ENCODE results near the gene SLC28A3. TPM values are rescaled to one million over a fixed set of nuclear protein-coding genes. Genes with fewer than 3 reads are reported as not detected.

The SLC28A3 gene
- total and polyA plus RNA-seq, 2 donors from 2014 or later, result 1.0 TPM; not detected in 1

GRCh38 chr9:84315278-84315877 is 25.2 kb downstream of the SLC28A3 start:
- H3K4me1 ChIP-seq (ENCODE audit: control insufficient read depth in 2 of 3, insufficient read depth in 2 of 3, low read depth in 1 of 3, low read length in 3 of 3), result no peaks in the 10 kb centered on the region
- no peaks in the 10 kb centered on the region for H3K9me3 ChIP-seq (ENCODE audit: control insufficient read depth in 2 of 3, insufficient read depth in 1 of 3, low read length in 3 of 3)
- H3K4me3 ChIP-seq (ENCODE audit: low read length in 3 of 3), result no peak overlapping the region
- no peaks in the 10 kb centered on the region for H3K27me3 ChIP-seq (ENCODE audit: control insufficient read depth, insufficient read depth, low read length)
- no peak overlapping the region for H3K27ac ChIP-seq (ENCODE audit: low read depth in 2 of 2, low read length in 2 of 2)
- TF ChIP-seq, protein P1, sequence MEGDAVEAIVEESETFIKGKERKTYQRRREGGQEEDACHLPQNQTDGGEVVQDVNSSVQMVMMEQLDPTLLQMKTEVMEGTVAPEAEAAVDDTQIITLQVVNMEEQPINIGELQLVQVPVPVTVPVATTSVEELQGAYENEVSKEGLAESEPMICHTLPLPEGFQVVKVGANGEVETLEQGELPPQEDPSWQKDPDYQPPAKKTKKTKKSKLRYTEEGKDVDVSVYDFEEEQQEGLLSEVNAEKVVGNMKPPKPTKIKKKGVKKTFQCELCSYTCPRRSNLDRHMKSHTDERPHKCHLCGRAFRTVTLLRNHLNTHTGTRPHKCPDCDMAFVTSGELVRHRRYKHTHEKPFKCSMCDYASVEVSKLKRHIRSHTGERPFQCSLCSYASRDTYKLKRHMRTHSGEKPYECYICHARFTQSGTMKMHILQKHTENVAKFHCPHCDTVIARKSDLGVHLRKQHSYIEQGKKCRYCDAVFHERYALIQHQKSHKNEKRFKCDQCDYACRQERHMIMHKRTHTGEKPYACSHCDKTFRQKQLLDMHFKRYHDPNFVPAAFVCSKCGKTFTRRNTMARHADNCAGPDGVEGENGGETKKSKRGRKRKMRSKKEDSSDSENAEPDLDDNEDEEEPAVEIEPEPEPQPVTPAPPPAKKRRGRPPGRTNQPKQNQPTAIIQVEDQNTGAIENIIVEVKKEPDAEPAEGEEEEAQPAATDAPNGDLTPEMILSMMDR (IDR thresholded peaks at IDR 0.05; ENCODE audit: borderline replicate concordance, extremely low read depth, insufficient read depth), result peak; percentile 72
- FAIRE-seq (no peak), DNase-seq (peak in 4 of 5 donors; percentile 54 to 89 (median 68))
- intact Hi-C loops (cut with DNase I), result no loop called here
- no peak overlapping the region for H3K9ac ChIP-seq (ENCODE audit: low read length in 3 of 3)
- no peaks in the 10 kb centered on the region for H3K36me3 ChIP-seq (ENCODE audit: control insufficient read depth in 2 of 3, insufficient read depth in 3 of 3, low read length in 3 of 3)

GRCh38 chr9:84314306-84314705 is 26.3 kb downstream of the SLC28A3 start:
- H3K9ac ChIP-seq (ENCODE audit: low read length in 3 of 3), result no peak overlapping the region
- DNase-seq, result no peak
- no peak for FAIRE-seq
- H3K4me3 ChIP-seq (ENCODE audit: low read length in 3 of 3), result no peak overlapping the region
- TF ChIP-seq, protein P1 (IDR thresholded peaks at IDR 0.05; ENCODE audit: borderline replicate concordance, extremely low read depth, insufficient read depth), result no peak
- H3K36me3 ChIP-seq (ENCODE audit: control insufficient read depth in 2 of 3, insufficient read depth in 3 of 3, low read length in 3 of 3), result no peaks in the 10 kb centered on the region
- H3K4me1 ChIP-seq (ENCODE audit: control insufficient read depth in 2 of 3, insufficient read depth in 2 of 3, low read depth in 1 of 3, low read length in 3 of 3), result no peaks in the 10 kb centered on the region
- H3K9me3 ChIP-seq (ENCODE audit: control insufficient read depth in 2 of 3, insufficient read depth in 1 of 3, low read length in 3 of 3), result no peaks in the 10 kb centered on the region
- H3K27ac ChIP-seq (ENCODE audit: low read depth in 2 of 2, low read length in 2 of 2), result no peak overlapping the region
- no peaks in the 10 kb centered on the region for H3K27me3 ChIP-seq (ENCODE audit: control insufficient read depth, insufficient read depth, low read length)
- intact Hi-C loops (cut with DNase I), result no loop called here

- peak in 1 of 5 donors; percentile 11 for DNase-seq
Observed at GRCh38 chr9:84310883-84311282, 29.7 kb downstream of the SLC28A3 start.

More at GRCh38 chr9:84310883-84311282, 29.7 kb downstream of the SLC28A3 start:
- no peaks in the 10 kb centered on the region for H3K36me3 ChIP-seq (ENCODE audit: control insufficient read depth in 2 of 3, insufficient read depth in 3 of 3, low read length in 3 of 3)
- H3K4me3 ChIP-seq (ENCODE audit: low read length in 3 of 3), result no peak overlapping the region
- intact Hi-C loops (cut with DNase I), result no loop called here
- no peaks in the 10 kb centered on the region for H3K27me3 ChIP-seq (ENCODE audit: control insufficient read depth, insufficient read depth, low read length)
- no peaks in the 10 kb centered on the region for H3K9me3 ChIP-seq (ENCODE audit: control insufficient read depth in 2 of 3, insufficient read depth in 1 of 3, low read length in 3 of 3)
- TF ChIP-seq, protein P1 (IDR thresholded peaks at IDR 0.05; ENCODE audit: borderline replicate concordance, extremely low read depth, insufficient read depth), result no peak
- H3K27ac ChIP-seq (ENCODE audit: low read depth in 2 of 2, low read length in 2 of 2), result no peak overlapping the region
- no peak for FAIRE-seq
- no peaks in the 10 kb centered on the region for H3K4me1 ChIP-seq (ENCODE audit: control insufficient read depth in 2 of 3, insufficient read depth in 2 of 3, low read depth in 1 of 3, low read length in 3 of 3)
- no peak overlapping the region for H3K9ac ChIP-seq (ENCODE audit: low read length in 3 of 3)

Data from kidney (tissue), 14 donors.